Caco-2 (cell line): Measurements from ENCODE around the gene IDI2. TPM values are rescaled to one million over a fixed set of nuclear protein-coding genes. Genes with fewer than 3 reads are reported as not detected.

Source experiments
- BruUV-seq: library from RNA; stranded (reverse); fragments of 400-500 nt; replicated peaks from 2 replicates; lab custom pipeline; 2021; lab: Mats Ljungman, UMichigan
- CTCF ChIA-PET: fragments of 300-600 bp; sonication (Branson Sonifier 250); formaldehyde crosslinking; loops from one replicate; lab custom pipeline; 2022; ENCODE audit warnings: antibody characterized with exemption; lab: Charles Lee
- POLR2A ChIA-PET: fragments of 300-600 bp; sonication (Branson Sonifier 250); formaldehyde crosslinking; loops from one replicate; lab custom pipeline; 2022; ENCODE audit warnings: antibody characterized with exemption; lab: Charles Lee
- DNase-seq, 2 experiments: peaks; one replicate each; pipeline versions ENCODE4 v3.0.0 to v3.0.0-alpha.2; 2020 to 2022
- H3K27me3 ChIP-seq: replicated peaks from 2 replicates; pipeline ENCODE4 v1.6.0; 2011; ENCODE audit warnings: low read length; ENCODE audit not compliant: control insufficient read depth, insufficient read depth
- H3K36me3 ChIP-seq: 2 replicates; pipeline ENCODE4 v1.5.1; 2011; ENCODE audit warnings: low read length; ENCODE audit not compliant: control insufficient read depth, insufficient read depth
- H3K4me1 ChIP-seq: fragments of 250-450 bp; sonication (Bioruptor Pico); 2 replicates; pipeline ENCODE4 v1.5.1; 2020; ENCODE audit warnings: mild to moderate bottlenecking
- H3K4me3 ChIP-seq: 2 replicates; pipeline ENCODE4 v1.5.1; 2011; ENCODE audit warnings: low read depth, mild to moderate bottlenecking, control low read depth, low read length
- H3K9me3 ChIP-seq: fragments of 250-450 bp; sonication (Bioruptor Pico); 2 replicates; pipeline ENCODE4 v1.5.1; 2020; ENCODE audit warnings: mild to moderate bottlenecking, moderate library complexity
- H3K27ac Mint-ChIP-seq: one replicate; pipeline ENCODE4 v1.8.0; 2022; ENCODE audit warnings: mixed read lengths; ENCODE audit not compliant: unreplicated experiment
- H3K27me3 Mint-ChIP-seq: one replicate; pipeline ENCODE4 v1.8.0; 2022; ENCODE audit warnings: mixed read lengths; ENCODE audit not compliant: insufficient read depth, unreplicated experiment
- H3K36me3 Mint-ChIP-seq: one replicate; pipeline ENCODE4 v1.8.0; 2022; ENCODE audit warnings: mild to moderate bottlenecking, mixed read lengths; ENCODE audit not compliant: insufficient read depth, unreplicated experiment
- H3K4me1 Mint-ChIP-seq: one replicate; pipeline ENCODE4 v1.8.0; 2022; ENCODE audit warnings: low read depth, mixed read lengths; ENCODE audit not compliant: unreplicated experiment
- H3K4me3 Mint-ChIP-seq: one replicate; pipeline ENCODE4 v1.8.0; 2022; ENCODE audit warnings: mild to moderate bottlenecking, moderate library complexity, mixed read lengths; ENCODE audit not compliant: unreplicated experiment
- H3K9me3 Mint-ChIP-seq: one replicate; pipeline ENCODE4 v1.8.0; 2022; ENCODE audit warnings: mixed read lengths; ENCODE audit not compliant: unreplicated experiment
- intact Hi-C: fragments of 100-400 bp; cut with micrococcal nuclease; formaldehyde crosslinking; loops from one replicate; pipeline ENCODE4 v1.10.0; 2022; ENCODE audit not compliant: unreplicated experiment
- total RNA-seq: library from RNA; stranded (reverse); gene quantifications from 2 replicates; pipeline ENCODE4 v1.2.3, GENCODE V29; 2022
- TF ChIP-seq, protein P1 (sequence below), 2 experiments: fragments of 200-600 bp in 1 of 2; IDR thresholded peaks; 1 replicate in 1 of 2; 2 replicates in 1 of 2; pipeline versions ENCODE4 v1.5.1 to v1.8.0; 2011 to 2022; ENCODE audit warnings: antibody characterized with exemption in 1 of 2, control low read depth in 1 of 2, inconsistent platforms in 1 of 2, low read depth in 1 of 2, low read length in 1 of 2, mild to moderate bottlenecking in 1 of 2, moderate library complexity in 1 of 2; ENCODE audit not compliant: insufficient read depth in 1 of 2, severe bottlenecking in 1 of 2, unreplicated experiment in 1 of 2

Gene IDI2
- total RNA-seq, 1 experiment from 2014 or later = not detected

DNA sequence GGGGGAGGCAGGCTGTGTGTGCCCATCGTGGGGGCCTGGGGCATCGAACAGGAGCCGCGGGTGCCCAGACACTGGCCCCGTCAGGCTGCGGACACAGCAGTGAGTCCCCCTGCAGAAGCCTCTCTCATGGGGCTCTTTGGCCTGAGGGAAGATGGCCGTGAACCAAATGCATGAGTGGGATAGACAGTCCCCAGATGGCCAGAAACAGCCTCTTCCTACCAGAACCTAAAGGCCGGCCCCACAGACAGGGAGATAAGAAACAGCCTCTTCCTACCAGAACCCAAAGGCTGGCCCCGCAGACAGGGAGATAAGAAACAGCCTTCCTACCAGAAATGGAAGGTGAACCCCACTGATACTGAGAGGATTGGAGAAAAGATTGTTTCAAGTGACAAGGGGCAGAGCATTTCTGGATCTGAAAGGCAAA is 16.6 kb downstream of the IDI2 start:
- no peaks in the 10 kb centered on the region for H3K9me3 Mint-ChIP-seq
- no peaks in the 10 kb centered on the region for H3K4me1 ChIP-seq
- peak overlapping the region; percentile 11 for H3K27ac Mint-ChIP-seq
- DNase-seq = peak in 1 of 2 experiments; percentile 26
- intact Hi-C loops = no loop called here
- peaks cover 16% of the 10 kb centered on the region for H3K36me3 ChIP-seq
- no peak overlapping the region for H3K4me3 Mint-ChIP-seq
- TF ChIP-seq, protein P1, sequence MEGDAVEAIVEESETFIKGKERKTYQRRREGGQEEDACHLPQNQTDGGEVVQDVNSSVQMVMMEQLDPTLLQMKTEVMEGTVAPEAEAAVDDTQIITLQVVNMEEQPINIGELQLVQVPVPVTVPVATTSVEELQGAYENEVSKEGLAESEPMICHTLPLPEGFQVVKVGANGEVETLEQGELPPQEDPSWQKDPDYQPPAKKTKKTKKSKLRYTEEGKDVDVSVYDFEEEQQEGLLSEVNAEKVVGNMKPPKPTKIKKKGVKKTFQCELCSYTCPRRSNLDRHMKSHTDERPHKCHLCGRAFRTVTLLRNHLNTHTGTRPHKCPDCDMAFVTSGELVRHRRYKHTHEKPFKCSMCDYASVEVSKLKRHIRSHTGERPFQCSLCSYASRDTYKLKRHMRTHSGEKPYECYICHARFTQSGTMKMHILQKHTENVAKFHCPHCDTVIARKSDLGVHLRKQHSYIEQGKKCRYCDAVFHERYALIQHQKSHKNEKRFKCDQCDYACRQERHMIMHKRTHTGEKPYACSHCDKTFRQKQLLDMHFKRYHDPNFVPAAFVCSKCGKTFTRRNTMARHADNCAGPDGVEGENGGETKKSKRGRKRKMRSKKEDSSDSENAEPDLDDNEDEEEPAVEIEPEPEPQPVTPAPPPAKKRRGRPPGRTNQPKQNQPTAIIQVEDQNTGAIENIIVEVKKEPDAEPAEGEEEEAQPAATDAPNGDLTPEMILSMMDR (IDR thresholded peaks at IDR 0.05; ENCODE audit: insufficient read depth in 1 of 2, low read depth in 1 of 2, low read length in 1 of 2, severe bottlenecking in 1 of 2, unreplicated experiment in 1 of 2) = no peak
- H3K9me3 ChIP-seq = no peaks in the 10 kb centered on the region
- ChIA-PET CTCF (no interaction called here), POLR2A (no interaction called here)
- no peaks in the 10 kb centered on the region for H3K27me3 Mint-ChIP-seq
- no peak overlapping the region for H3K4me3 ChIP-seq
- H3K27me3 ChIP-seq = no peaks in the 10 kb centered on the region
- no peaks in the 10 kb centered on the region for H3K4me1 Mint-ChIP-seq
- peaks cover 100% of the 10 kb centered on the region for H3K36me3 Mint-ChIP-seq
- BruUV-seq = no TSS peak

DNA sequence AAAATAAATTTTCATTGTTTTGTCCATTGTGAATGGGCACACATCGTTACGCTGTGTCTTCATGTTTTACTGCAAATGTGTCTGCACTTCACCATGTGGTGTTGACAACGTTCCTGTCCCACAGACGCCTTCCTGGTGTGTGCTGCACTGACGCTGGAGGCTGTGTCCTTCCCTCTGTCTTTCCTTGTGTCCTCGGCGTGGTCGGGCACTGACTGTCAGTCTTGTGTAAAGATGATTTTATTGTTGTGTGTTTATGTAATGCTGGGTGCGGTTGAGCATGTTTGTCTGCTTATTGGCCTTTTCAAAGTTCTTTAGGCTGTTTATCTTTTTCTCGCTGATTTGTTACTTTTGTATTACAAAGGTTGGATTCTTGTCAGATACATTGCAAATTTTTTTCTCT is 18.1 kb downstream of the IDI2 start:
- peaks cover 100% of the 10 kb centered on the region for H3K36me3 Mint-ChIP-seq
- H3K27me3 ChIP-seq = no peaks in the 10 kb centered on the region
- H3K27ac Mint-ChIP-seq = no peak overlapping the region
- no peaks in the 10 kb centered on the region for H3K27me3 Mint-ChIP-seq
- ChIA-PET POLR2A (interaction anchor here (0.6 kb wide), 2 partner anchors 13 to 34 kb away, joined by 4 to 6 read pairs; no protein-coding TSS in a partner anchor), CTCF (no interaction called here)
- DNase-seq = no peak
- H3K4me3 ChIP-seq = no peak overlapping the region
- H3K9me3 Mint-ChIP-seq = no peaks in the 10 kb centered on the region
- peaks cover 21% of the 10 kb centered on the region for H3K36me3 ChIP-seq
- TF ChIP-seq, protein P1 (IDR thresholded peaks at IDR 0.05; ENCODE audit: insufficient read depth in 1 of 2, low read depth in 1 of 2, low read length in 1 of 2, severe bottlenecking in 1 of 2, unreplicated experiment in 1 of 2) = no peak
- H3K4me3 Mint-ChIP-seq = no peak overlapping the region
- intact Hi-C loops = no loop called here
- no peaks in the 10 kb centered on the region for H3K9me3 ChIP-seq
- no peaks in the 10 kb centered on the region for H3K4me1 ChIP-seq
- no TSS peak for BruUV-seq
- no peaks in the 10 kb centered on the region for H3K4me1 Mint-ChIP-seq

DNA sequence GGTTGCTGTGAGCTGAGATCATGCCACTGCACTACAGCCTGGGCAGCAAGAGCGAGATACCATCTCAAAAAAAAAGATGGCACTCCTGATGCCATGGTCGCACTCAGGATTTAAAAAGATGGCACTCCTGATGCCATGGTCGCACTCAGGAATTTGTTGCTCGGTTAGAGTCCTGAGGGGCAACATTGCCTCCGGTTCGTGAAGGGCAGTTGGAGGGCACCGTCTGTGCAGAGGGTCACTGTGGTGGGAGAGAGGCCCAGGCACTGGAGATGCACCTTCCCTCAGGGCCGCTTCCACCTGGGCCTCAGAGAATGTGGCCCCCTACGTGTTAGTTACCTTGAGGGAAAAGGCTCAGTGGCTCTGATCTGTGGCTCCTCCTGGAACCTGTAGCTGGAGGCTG is 19.1 kb downstream of the IDI2 start:
- BruUV-seq = no TSS peak
- Mint-ChIP-seq H3K4me3 (no peak overlapping the region), H3K36me3 (peaks cover 100% of the 10 kb centered on the region), H3K9me3 (no peaks in the 10 kb centered on the region), H3K4me1 (no peaks in the 10 kb centered on the region), H3K27me3 (no peaks in the 10 kb centered on the region), H3K27ac (no peak overlapping the region)
- Histone ChIP-seq H3K4me1 (no peaks in the 10 kb centered on the region), H3K4me3 (no peak overlapping the region), H3K9me3 (no peaks in the 10 kb centered on the region), H3K27me3 (no peaks in the 10 kb centered on the region), H3K36me3 (peaks cover 20% of the 10 kb centered on the region)
- CTCF ChIA-PET = no interaction called here
- POLR2A ChIA-PET = no interaction called here
- intact Hi-C loops = no loop called here
- TF ChIP-seq, protein P1 (IDR thresholded peaks at IDR 0.05; ENCODE audit: insufficient read depth in 1 of 2, low read depth in 1 of 2, low read length in 1 of 2, severe bottlenecking in 1 of 2, unreplicated experiment in 1 of 2) = no peak
- DNase-seq = peak in 1 of 2 experiments; percentile 27
